Liver (tissue), 9 donors: ENCODE results near the gene CSF3R. TPM values are rescaled to one million over a fixed set of nuclear protein-coding genes. Genes with fewer than 3 reads are reported as not detected.

ENCODE experiments used
- DNase-seq: peaks from one replicate; pipeline ENCODE4 v3.0.0-alpha.2; 2017; ENCODE audit warnings: low spot score
- H3K27ac ChIP-seq, 2 donors: one replicate each; pipeline ENCODE4 v1.7.0; 2013; ENCODE audit warnings: inconsistent platforms in 2 of 2, low read length in 2 of 2, control low read depth in 1 of 2, low read depth in 1 of 2, mild to moderate bottlenecking in 1 of 2
- H3K27me3 ChIP-seq, 4 donors: one replicate each; pipeline versions ENCODE4 v1.6.1 to v1.7.0; 2013; ENCODE audit warnings: low read length in 3 of 4, inconsistent platforms in 1 of 4, mild to moderate bottlenecking in 1 of 4, moderate library complexity in 1 of 4; ENCODE audit not compliant: control insufficient read depth in 4 of 4, insufficient read depth in 4 of 4
- H3K36me3 ChIP-seq, 4 donors: one replicate each; pipeline versions ENCODE4 v1.6.1 to v1.7.0; 2013; ENCODE audit warnings: low read length in 3 of 4, mild to moderate bottlenecking in 3 of 4, low read depth in 1 of 4, moderate library complexity in 1 of 4; ENCODE audit not compliant: control insufficient read depth in 4 of 4, insufficient read depth in 3 of 4
- H3K4me1 ChIP-seq, 4 donors: one replicate each; pipeline versions ENCODE4 v1.6.1 to v1.7.0; 2013; ENCODE audit warnings: low read length in 3 of 4, mild to moderate bottlenecking in 3 of 4, moderate library complexity in 1 of 4; ENCODE audit not compliant: control insufficient read depth in 4 of 4, insufficient read depth in 4 of 4
- H3K4me3 ChIP-seq, 3 donors: one replicate each; pipeline versions ENCODE4 v1.6.1 to v1.7.0; 2013; ENCODE audit warnings: low read length in 3 of 3, control low read depth in 1 of 3, low read depth in 1 of 3, mild to moderate bottlenecking in 1 of 3
- H3K9ac ChIP-seq, 2 donors: one replicate each; pipeline ENCODE4 v1.7.0; 2013; ENCODE audit warnings: low read length in 2 of 2, mild to moderate bottlenecking in 2 of 2, moderate library complexity in 2 of 2, control low read depth in 1 of 2, low read depth in 1 of 2
- H3K9me3 ChIP-seq, 4 donors: one replicate each; pipeline versions ENCODE4 v1.6.1 to v1.7.0; 2013; ENCODE audit warnings: low read length in 3 of 4; ENCODE audit not compliant: control insufficient read depth in 4 of 4
- GABPA ChIP-seq, 2 donors: IDR thresholded peaks in 1 of 2; conservative IDR thresholded peaks in 1 of 2; 2 replicates each; pipeline ENCODE4 v1.6.1; 2016; ENCODE audit warnings: antibody characterized with exemption in 2 of 2, mild to moderate bottlenecking in 1 of 2, moderate library complexity in 1 of 2
- HNF4G ChIP-seq: IDR thresholded peaks from 2 replicates; pipeline ENCODE4 v1.6.1; 2016; ENCODE audit warnings: antibody characterized with exemption
- JUND ChIP-seq, 2 donors: IDR thresholded peaks; 2 replicates each; pipeline ENCODE4 v1.6.1; 2016; ENCODE audit warnings: antibody characterized with exemption in 2 of 2
- NR2F2 ChIP-seq: IDR thresholded peaks from 2 replicates; pipeline ENCODE4 v1.6.1; 2016; ENCODE audit warnings: antibody characterized with exemption
- RAD21 ChIP-seq, 2 donors: IDR thresholded peaks; 2 replicates each; pipeline ENCODE4 v1.6.1; 2016; ENCODE audit warnings: antibody characterized with exemption in 2 of 2, mild to moderate bottlenecking in 2 of 2
- REST ChIP-seq: IDR thresholded peaks from 2 replicates; pipeline ENCODE4 v1.6.1; 2016; ENCODE audit warnings: antibody characterized with exemption, mild to moderate bottlenecking
- RXRA ChIP-seq, 2 donors: IDR thresholded peaks; 2 replicates each; pipeline ENCODE4 v1.6.1; 2017 to 2018; ENCODE audit warnings: antibody characterized with exemption in 2 of 2, mild to moderate bottlenecking in 1 of 2
- SP1 ChIP-seq: IDR thresholded peaks from 2 replicates; pipeline ENCODE4 v1.6.1; 2018; ENCODE audit warnings: antibody characterized with exemption, mild to moderate bottlenecking
- TAF1 ChIP-seq: conservative IDR thresholded peaks from 2 replicates; pipeline ENCODE4 v1.6.1; 2016; ENCODE audit warnings: antibody characterized with exemption, mild to moderate bottlenecking
- YY1 ChIP-seq: IDR thresholded peaks from 2 replicates; pipeline ENCODE4 v1.6.1; 2016; ENCODE audit warnings: antibody characterized with exemption, mild to moderate bottlenecking
- ZBTB33 ChIP-seq: IDR thresholded peaks from 2 replicates; pipeline ENCODE4 v1.6.1; 2016; ENCODE audit warnings: antibody characterized with exemption
- WGBS: extraction: QIAGEN DNeasy Blood & Tissue Kit; methylation state at CpG from one replicate; pipeline ENCODE4 v1.1.7; 2013; 5-methylcytosine and 5-hydroxymethylcytosine counted together
- polyA plus RNA-seq, 2 donors: library from polyadenylated mRNA; stranded (reverse) in 1 of 2; unstranded in 1 of 2; fragments of 200-250 nt in 1 of 2; fragments of >200 nt in 1 of 2; fragmentation: Nextera tagmentation in 1 of 2; extraction: Ambion mirVana in 1 of 2; gene quantifications; one replicate each; pipeline versions ENCODE4 v1.2.1 to v1.2.3, GENCODE V29; 2013 to 2015
- total RNA-seq, 2 donors: library from RNA; depleted of rRNA; stranded (reverse); fragments of >200 nt; gene quantifications; one replicate each; pipeline ENCODE4 v1.2.3, GENCODE V29; 2014
- donor health status: healthy.
- donor health status: healthy.
- donor health status: healthy.
- donor health status: healthy.
- donor health status: healthy.

CSF3R gene
- total and polyA plus RNA-seq, 4 donors = 6.7 to 81.3 (median 15.9) TPM

GRCh38 chr1:36497207-36497606 lies 14.5 kb upstream of the CSF3R start:
- Histone ChIP-seq H3K36me3 (no peaks in the 10 kb centered on the region), H3K4me3 (no peak overlapping the region), H3K4me1 (no peaks in the 10 kb centered on the region), H3K9me3 (no peaks in the 10 kb centered on the region), H3K27me3 (no peaks in the 10 kb centered on the region), H3K27ac (no peak overlapping the region), H3K9ac (no peak overlapping the region)
- DNase-seq = no peak
- WGBS = 87% methylated on average over 2 of the region's 2 CpGs
- no peak for TF ChIP-seq RAD21 (IDR thresholded peaks at IDR 0.05)
- TF ChIP-seq ZBTB33 = no peak
- no peak for TF ChIP-seq TAF1
- TF ChIP-seq REST = no peak
- no peak for TF ChIP-seq GABPA (IDR thresholded peaks at IDR 0.05 in 1 of 2, conservative IDR thresholded peaks at IDR 0.05 in 1 of 2)
- TF ChIP-seq RXRA (IDR thresholded peaks at IDR 0.05) = no peak
- no peak for TF ChIP-seq HNF4G

DNA sequence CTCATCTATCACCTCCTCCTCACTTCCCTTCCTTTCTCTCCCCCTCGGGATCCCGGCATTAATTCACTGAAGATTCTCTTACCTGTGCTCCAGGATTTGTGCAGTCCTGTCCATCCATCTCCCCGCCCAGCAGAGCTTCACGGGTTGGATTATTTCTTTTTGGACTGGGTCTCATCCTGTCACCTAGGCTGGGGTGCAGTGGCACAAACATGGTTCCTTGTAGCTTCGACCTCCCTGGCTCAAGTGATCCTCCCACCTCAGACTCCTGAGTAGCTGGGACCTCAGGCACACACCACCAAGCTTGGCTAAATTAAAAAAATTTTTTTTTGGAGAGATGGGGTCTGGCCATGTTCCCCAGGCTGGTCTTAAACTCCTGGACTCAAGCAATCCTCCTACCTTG lies 12.3 kb upstream of the CSF3R start:
- WGBS = 91% methylated on average over 5 of the region's 5 CpGs
- no peaks in the 10 kb centered on the region for H3K4me1 ChIP-seq
- H3K27ac ChIP-seq = no peak overlapping the region
- H3K9me3 ChIP-seq = no peaks in the 10 kb centered on the region
- TF ChIP-seq GABPA (IDR thresholded peaks at IDR 0.05 in 1 of 2, conservative IDR thresholded peaks at IDR 0.05 in 1 of 2) (no peak), JUND (IDR thresholded peaks at IDR 0.05) (no peak), REST (no peak), RAD21 (IDR thresholded peaks at IDR 0.05) (no peak), YY1 (no peak), ZBTB33 (no peak), HNF4G (no peak), SP1 (no peak), NR2F2 (no peak), RXRA (IDR thresholded peaks at IDR 0.05) (no peak)
- no peak overlapping the region for H3K4me3 ChIP-seq
- no peaks in the 10 kb centered on the region for H3K27me3 ChIP-seq
- no peaks in the 10 kb centered on the region for H3K36me3 ChIP-seq
- no peak overlapping the region for H3K9ac ChIP-seq
- DNase-seq = no peak
